Adrenal gland (tissue), 5 donors: Measurements from ENCODE around the gene NDUFA6.

Source experiments
- CTCF ChIP-seq, 6 experiments: fragments of 450-650 bp in 4 of 6; fragments of 200-600 bp in 2 of 6; sonication (generic) in 1 of 6; IDR thresholded peaks; 1 replicate in 5 of 6; 2 replicates in 1 of 6; pipeline versions ENCODE4 v1.5.1 to v1.8.0; 2016 to 2021; ENCODE audit warnings: antibody characterized with exemption in 6 of 6, mild to moderate bottlenecking in 2 of 6, moderate library complexity in 1 of 6
- POLR2A ChIP-seq, 2 donors: fragments of 450-650 bp; IDR thresholded peaks; one replicate each; pipeline ENCODE4 v1.6.1; 2017; ENCODE audit warnings: antibody characterized with exemption in 2 of 2, mild to moderate bottlenecking in 2 of 2, moderate library complexity in 1 of 2
- donor health status: DM: no; HTN: no; CAD: no.

GRCh38 chr22:42086051-42086450 is 4.5 kb downstream of the NDUFA6 start:
- no peak for TF ChIP-seq CTCF (IDR thresholded peaks at IDR 0.05)
- TF ChIP-seq POLR2A (IDR thresholded peaks at IDR 0.05) = no peak
